ENCODE measurements around the gene LIG1.

Gene LIG1

DNA sequence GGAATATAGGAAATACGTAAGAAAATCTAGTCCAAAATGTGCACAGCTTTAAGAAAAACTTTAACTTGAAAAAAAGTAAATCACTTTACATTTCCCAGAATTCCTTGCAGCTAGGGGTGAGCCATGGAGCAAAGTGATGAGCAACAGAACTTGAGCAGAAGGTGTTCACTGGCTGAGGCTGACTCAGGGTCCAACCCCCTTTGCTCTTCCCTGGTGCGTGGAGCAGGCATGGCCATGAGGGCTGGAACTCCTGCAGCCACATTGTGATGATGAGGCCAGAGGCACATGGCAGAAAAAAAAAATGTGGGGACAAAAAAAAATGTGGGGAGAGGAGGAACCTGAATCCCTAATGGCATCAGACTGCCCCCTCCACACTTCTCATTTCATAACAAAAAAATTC is 49.6 kb downstream of the LIG1 start:
- Histone ChIP-seq H3K4me1 (ENCODE audit: control insufficient read depth, insufficient read depth, low read length) (no peaks in the 10 kb centered on the region), H3K36me3 (ENCODE audit: control insufficient read depth in 2 of 2, insufficient read depth in 1 of 2, low read length in 2 of 2) (peaks cover 63 to 83% of the 10 kb centered on the region in 2 experiments), H3K27ac (ENCODE audit: extremely low read depth, low read depth, low read length) (no peak overlapping the region), H3K9me3 (ENCODE audit: control insufficient read depth, insufficient read depth, low read depth, low read length) (no peaks in the 10 kb centered on the region), H3K4me3 (ENCODE audit: low read depth, low read length) (no peak overlapping the region)
- ChIA-PET CTCF (interaction anchor here (0.6 to 1.9 kb wide), 4 partner anchors 9 to 171 kb away, joined by 3 to 11 read pairs (median 4); no protein-coding TSS in a partner anchor), POLR2A (no interaction called here)
- TF ChIP-seq, protein P1, sequence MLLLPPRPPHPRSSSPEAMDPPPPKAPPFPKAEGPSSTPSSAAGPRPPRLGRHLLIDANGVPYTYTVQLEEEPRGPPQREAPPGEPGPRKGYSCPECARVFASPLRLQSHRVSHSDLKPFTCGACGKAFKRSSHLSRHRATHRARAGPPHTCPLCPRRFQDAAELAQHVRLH (tag by site-specific recombination; IDR thresholded peaks at IDR 0.05), result no peak
- TF ChIP-seq ZNF114 (tag by site-specific recombination; IDR thresholded peaks at IDR 0.05), result no peak
- TF ChIP-seq SALL2 (tag by site-specific recombination; IDR thresholded peaks at IDR 0.05; ENCODE audit: borderline replicate concordance), result no peak
- no peak for TF ChIP-seq ZNF239 (tag by site-specific recombination; IDR thresholded peaks at IDR 0.05)
- no peak for TF ChIP-seq GLIS1 (tag by site-specific recombination; IDR thresholded peaks at IDR 0.05)
- TF ChIP-seq ZNF175 (tag by site-specific recombination; IDR thresholded peaks at IDR 0.05), result no peak
- TF ChIP-seq, protein P2, sequence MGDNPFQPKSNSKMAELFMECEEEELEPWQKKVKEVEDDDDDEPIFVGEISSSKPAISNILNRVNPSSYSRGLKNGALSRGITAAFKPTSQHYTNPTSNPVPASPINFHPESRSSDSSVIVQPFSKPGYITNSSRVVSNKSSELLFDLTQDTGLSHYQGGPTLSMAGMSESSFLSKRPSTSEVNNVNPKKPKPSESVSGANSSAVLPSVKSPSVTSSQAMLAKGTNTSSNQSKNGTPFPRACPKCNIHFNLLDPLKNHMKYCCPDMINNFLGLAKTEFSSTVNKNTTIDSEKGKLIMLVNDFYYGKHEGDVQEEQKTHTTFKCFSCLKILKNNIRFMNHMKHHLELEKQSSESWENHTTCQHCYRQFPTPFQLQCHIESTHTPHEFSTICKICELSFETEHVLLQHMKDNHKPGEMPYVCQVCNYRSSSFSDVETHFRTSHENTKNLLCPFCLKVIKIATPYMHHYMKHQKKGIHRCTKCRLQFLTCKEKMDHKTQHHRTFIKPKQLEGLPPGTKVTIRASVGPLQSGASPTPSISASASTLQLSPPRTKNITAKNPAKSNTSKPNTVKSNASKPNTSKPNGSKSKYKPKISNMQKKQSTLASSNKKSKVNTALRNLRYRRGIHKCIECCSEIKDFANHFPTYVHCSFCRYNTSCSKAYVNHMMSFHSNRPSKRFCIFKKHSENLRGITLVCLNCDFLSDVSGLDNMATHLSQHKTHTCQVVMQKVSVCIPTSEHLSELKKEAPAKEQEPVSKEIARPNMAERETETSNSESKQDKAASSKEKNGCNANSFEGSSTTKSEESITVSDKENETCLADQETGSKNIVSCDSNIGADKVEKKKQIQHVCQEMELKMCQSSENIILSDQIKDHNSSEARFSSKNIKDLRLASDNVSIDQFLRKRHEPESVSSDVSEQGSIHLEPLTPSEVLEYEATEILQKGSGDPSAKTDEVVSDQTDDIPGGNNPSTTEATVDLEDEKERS (tag by site-specific recombination; IDR thresholded peaks at IDR 0.05), result peak; percentile 97
- TF ChIP-seq, protein P3, sequence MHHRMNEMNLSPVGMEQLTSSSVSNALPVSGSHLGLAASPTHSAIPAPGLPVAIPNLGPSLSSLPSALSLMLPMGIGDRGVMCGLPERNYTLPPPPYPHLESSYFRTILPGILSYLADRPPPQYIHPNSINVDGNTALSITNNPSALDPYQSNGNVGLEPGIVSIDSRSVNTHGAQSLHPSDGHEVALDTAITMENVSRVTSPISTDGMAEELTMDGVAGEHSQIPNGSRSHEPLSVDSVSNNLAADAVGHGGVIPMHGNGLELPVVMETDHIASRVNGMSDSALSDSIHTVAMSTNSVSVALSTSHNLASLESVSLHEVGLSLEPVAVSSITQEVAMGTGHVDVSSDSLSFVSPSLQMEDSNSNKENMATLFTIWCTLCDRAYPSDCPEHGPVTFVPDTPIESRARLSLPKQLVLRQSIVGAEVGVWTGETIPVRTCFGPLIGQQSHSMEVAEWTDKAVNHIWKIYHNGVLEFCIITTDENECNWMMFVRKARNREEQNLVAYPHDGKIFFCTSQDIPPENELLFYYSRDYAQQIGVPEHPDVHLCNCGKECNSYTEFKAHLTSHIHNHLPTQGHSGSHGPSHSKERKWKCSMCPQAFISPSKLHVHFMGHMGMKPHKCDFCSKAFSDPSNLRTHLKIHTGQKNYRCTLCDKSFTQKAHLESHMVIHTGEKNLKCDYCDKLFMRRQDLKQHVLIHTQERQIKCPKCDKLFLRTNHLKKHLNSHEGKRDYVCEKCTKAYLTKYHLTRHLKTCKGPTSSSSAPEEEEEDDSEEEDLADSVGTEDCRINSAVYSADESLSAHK (tag by site-specific recombination; IDR thresholded peaks at IDR 0.05), result no peak
- TF ChIP-seq ZNF660 (tag by site-specific recombination; IDR thresholded peaks at IDR 0.05), result no peak
- no peak for TF ChIP-seq ZNF670 (tag by site-specific recombination; IDR thresholded peaks at IDR 0.05; ENCODE audit: low read depth)
- no peak for TF ChIP-seq YY2 (tag by site-specific recombination; IDR thresholded peaks at IDR 0.05)
- TF ChIP-seq, protein P4, sequence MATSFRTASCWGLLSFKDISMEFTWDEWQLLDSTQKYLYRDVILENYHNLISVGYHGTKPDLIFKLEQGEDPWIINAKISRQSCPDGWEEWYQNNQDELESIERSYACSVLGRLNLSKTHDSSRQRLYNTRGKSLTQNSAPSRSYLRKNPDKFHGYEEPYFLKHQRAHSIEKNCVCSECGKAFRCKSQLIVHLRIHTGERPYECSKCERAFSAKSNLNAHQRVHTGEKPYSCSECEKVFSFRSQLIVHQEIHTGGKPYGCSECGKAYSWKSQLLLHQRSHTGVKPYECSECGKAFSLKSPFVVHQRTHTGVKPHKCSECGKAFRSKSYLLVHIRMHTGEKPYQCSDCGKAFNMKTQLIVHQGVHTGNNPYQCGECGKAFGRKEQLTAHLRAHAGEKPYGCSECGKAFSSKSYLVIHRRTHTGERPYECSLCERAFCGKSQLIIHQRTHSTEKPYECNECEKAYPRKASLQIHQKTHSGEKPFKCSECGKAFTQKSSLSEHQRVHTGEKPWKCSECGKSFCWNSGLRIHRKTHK (tag by site-specific recombination; IDR thresholded peaks at IDR 0.05), result no peak
- no peak for TF ChIP-seq PRDM1 (tag by site-specific recombination; IDR thresholded peaks at IDR 0.05)
- TF ChIP-seq MYNN (tag by site-specific recombination; IDR thresholded peaks at IDR 0.05; ENCODE audit: borderline replicate concordance), result no peak
- TF ChIP-seq ZNF76 (tag by site-specific recombination; IDR thresholded peaks at IDR 0.05; ENCODE audit: borderline replicate concordance, low read depth), result peak; percentile 60; the same call in 1 of the 2 replicates
- TF ChIP-seq, protein P5, sequence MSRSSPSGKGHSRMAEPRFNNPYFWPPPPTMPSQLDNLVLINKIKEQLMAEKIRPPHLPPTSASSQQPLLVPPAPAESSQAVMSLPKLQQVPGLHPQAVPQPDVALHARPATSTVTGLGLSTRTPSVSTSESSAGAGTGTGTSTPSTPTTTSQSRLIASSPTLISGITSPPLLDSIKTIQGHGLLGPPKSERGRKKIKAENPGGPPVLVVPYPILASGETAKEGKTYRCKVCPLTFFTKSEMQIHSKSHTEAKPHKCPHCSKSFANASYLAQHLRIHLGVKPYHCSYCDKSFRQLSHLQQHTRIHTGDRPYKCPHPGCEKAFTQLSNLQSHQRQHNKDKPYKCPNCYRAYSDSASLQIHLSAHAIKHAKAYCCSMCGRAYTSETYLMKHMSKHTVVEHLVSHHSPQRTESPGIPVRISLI (tag by site-specific recombination; IDR thresholded peaks at IDR 0.05), result 0 out of 2 replicates have a peak, but pooled peaks have one; percentile 46
- no peak for TF ChIP-seq MEIS1 (CRISPR knock-in tag; IDR thresholded peaks at IDR 0.05; ENCODE audit: borderline replicate concordance)
